Type B pancreatic cell (in vitro differentiated cells): ENCODE measurements around the gene IGSF11. TPM values are rescaled to one million over a fixed set of nuclear protein-coding genes. Genes with fewer than 3 reads are reported as not detected.

Source experiments
- DNase-seq: peaks from one replicate; pipeline ENCODE4 v3.0.0; 2021; ENCODE audit warnings: mixed read lengths; ENCODE audit not compliant: unreplicated experiment; ENCODE audit errors: extremely low spot score
- H3K27ac Mint-ChIP-seq: 2 replicates; pipeline ENCODE4 v1.8.0; 2021; ENCODE audit warnings: mild to moderate bottlenecking, mixed read lengths
- H3K27me3 Mint-ChIP-seq: 2 replicates; pipeline ENCODE4 v1.8.0; 2021; ENCODE audit warnings: mixed read lengths
- H3K36me3 Mint-ChIP-seq: 2 replicates; pipeline ENCODE4 v1.8.0; 2021; ENCODE audit warnings: mixed read lengths
- H3K4me1 Mint-ChIP-seq: one replicate; pipeline ENCODE4 v1.8.0; 2021; ENCODE audit warnings: mixed read lengths; ENCODE audit not compliant: unreplicated experiment
- H3K4me3 Mint-ChIP-seq: 2 replicates; pipeline ENCODE4 v1.8.0; 2021; ENCODE audit warnings: mild to moderate bottlenecking, mixed read lengths
- H3K9me3 Mint-ChIP-seq: 2 replicates; pipeline ENCODE4 v1.8.0; 2021; ENCODE audit warnings: mixed read lengths
- total RNA-seq: library from RNA; stranded (reverse); gene quantifications from 2 replicates; pipeline ENCODE4 v1.2.1, GENCODE V29; 2021; ENCODE audit warnings: low replicate concordance
- TF ChIP-seq, protein P1 (sequence below): fragments of 200-600 bp; sonication (generic); conservative IDR thresholded peaks from 2 replicates; pipeline ENCODE4 v1.5.0; 2021; ENCODE audit warnings: antibody characterized with exemption, mild to moderate bottlenecking

The IGSF11 gene
- total RNA-seq, 1 donor from 2014 or later: 2.3 TPM

DNA sequence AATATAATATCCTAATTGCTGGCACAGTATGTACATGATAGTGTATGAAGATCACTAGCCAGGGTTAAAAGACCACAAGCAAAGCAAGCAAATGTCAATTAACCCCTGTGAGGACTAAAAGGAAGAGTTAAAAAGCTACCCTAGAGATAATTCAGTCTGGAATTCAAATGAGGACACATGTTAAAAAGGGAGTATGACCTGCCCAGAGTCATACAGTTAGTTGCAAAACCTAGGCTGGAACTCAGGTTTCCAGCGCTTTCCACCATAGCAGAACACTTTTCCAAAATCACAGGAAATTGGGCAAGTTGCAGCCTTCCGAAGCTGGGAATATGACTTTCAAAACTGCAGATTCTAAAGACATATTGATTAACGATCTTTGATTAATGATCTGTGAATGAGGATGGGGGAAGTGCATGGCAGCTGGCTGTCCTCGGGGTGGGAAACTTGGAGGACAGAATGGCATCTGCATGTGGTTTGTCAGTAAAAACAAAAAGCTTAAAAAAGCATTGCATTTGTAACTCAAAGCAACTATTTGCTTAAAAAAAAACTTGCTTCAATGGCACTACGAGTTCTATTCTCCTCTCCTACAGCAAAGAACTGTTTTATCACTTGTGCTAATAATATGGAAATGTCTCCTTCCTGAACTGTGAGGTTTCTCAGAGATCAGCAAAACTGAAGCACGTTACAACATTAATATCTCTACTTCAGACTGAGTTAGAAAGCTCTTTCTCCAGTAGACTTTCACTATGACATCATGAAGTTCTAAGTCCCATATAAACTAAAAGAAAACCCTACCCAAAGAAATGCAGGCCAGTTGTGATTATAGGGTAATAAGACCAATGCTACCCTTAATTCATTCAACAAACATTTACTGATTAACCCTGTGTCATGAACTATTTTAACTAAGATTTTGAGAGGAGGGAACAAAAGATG is 46.2 kb downstream of the IGSF11 start:
- H3K27me3 Mint-ChIP-seq: peaks cover 15% of the 10 kb centered on the region
- no peak for DNase-seq
- H3K27ac Mint-ChIP-seq: no peak overlapping the region
- no peaks in the 10 kb centered on the region for H3K9me3 Mint-ChIP-seq
- peaks cover 5% of the 10 kb centered on the region for H3K4me1 Mint-ChIP-seq
- TF ChIP-seq, protein P1, sequence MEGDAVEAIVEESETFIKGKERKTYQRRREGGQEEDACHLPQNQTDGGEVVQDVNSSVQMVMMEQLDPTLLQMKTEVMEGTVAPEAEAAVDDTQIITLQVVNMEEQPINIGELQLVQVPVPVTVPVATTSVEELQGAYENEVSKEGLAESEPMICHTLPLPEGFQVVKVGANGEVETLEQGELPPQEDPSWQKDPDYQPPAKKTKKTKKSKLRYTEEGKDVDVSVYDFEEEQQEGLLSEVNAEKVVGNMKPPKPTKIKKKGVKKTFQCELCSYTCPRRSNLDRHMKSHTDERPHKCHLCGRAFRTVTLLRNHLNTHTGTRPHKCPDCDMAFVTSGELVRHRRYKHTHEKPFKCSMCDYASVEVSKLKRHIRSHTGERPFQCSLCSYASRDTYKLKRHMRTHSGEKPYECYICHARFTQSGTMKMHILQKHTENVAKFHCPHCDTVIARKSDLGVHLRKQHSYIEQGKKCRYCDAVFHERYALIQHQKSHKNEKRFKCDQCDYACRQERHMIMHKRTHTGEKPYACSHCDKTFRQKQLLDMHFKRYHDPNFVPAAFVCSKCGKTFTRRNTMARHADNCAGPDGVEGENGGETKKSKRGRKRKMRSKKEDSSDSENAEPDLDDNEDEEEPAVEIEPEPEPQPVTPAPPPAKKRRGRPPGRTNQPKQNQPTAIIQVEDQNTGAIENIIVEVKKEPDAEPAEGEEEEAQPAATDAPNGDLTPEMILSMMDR: no peak
- no peak overlapping the region for H3K4me3 Mint-ChIP-seq
- no peaks in the 10 kb centered on the region for H3K36me3 Mint-ChIP-seq

GRCh38 chr3:118987477-118987876 is 47.2 kb downstream of the IGSF11 start:
- H3K9me3 Mint-ChIP-seq: no peaks in the 10 kb centered on the region
- TF ChIP-seq, protein P1: no peak
- DNase-seq: no peak
- H3K27me3 Mint-ChIP-seq: peaks cover 15% of the 10 kb centered on the region
- H3K27ac Mint-ChIP-seq: no peak overlapping the region
- H3K4me1 Mint-ChIP-seq: peaks cover 5% of the 10 kb centered on the region
- no peaks in the 10 kb centered on the region for H3K36me3 Mint-ChIP-seq
- no peak overlapping the region for H3K4me3 Mint-ChIP-seq

- peaks cover 2% of the 10 kb centered on the region for H3K4me1 Mint-ChIP-seq
- H3K27me3 Mint-ChIP-seq: peaks cover 15% of the 10 kb centered on the region
- H3K27ac Mint-ChIP-seq: no peak overlapping the region
- H3K9me3 Mint-ChIP-seq: no peaks in the 10 kb centered on the region
- no peak for DNase-seq
- H3K4me3 Mint-ChIP-seq: no peak overlapping the region
- TF ChIP-seq, protein P1: no peak
- H3K36me3 Mint-ChIP-seq: no peaks in the 10 kb centered on the region
Observed at GRCh38 chr3:118986734-118987133, 47.9 kb downstream of the IGSF11 start.

- no peak for DNase-seq
- Mint-ChIP-seq H3K4me1 (no peaks in the 10 kb centered on the region), H3K36me3 (no peaks in the 10 kb centered on the region), H3K27ac (no peak overlapping the region), H3K9me3 (no peaks in the 10 kb centered on the region), H3K4me3 (no peak overlapping the region), H3K27me3 (peaks cover 15% of the 10 kb centered on the region)
- TF ChIP-seq, protein P1: no peak
Observed at GRCh38 chr3:118984699-118985098, 49.9 kb downstream of the IGSF11 start.

GRCh38 chr3:118981494-118982134 is 53.0 kb downstream of the IGSF11 start:
- peaks cover 8% of the 10 kb centered on the region for H3K27me3 Mint-ChIP-seq
- no peaks in the 10 kb centered on the region for H3K9me3 Mint-ChIP-seq
- H3K4me1 Mint-ChIP-seq: no peaks in the 10 kb centered on the region
- H3K36me3 Mint-ChIP-seq: no peaks in the 10 kb centered on the region
- TF ChIP-seq, protein P1: no peak
- no peak for DNase-seq
- H3K4me3 Mint-ChIP-seq: no peak overlapping the region
- H3K27ac Mint-ChIP-seq: no peak overlapping the region
